ENCODE data around the gene FBXO8.

The FBXO8 gene

DNA sequence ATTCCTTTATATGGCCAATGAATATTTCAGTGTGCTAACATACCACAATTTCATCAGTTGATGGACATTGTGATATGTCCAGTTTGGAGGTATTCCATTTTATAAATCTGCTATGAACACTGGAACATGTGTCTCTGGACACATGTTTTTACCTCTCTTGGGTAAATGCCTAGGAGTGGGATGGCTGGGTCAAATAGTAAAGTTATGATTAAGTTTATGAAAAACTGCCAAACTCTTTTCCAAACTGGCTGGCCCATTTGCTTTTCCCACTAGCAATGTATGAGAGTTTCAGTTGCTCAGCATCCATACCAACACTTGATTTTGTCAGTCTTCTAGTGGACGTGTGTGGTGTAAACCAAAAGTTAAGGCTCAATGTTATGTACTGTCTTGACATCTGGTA lies 40.8 kb upstream of the FBXO8 start:
- no peak overlapping the region for H3K4me2 ChIP-seq (ENCODE audit: low read depth, low read length, poor library complexity, severe bottlenecking)
- no peaks in the 10 kb centered on the region for H3K27me3 ChIP-seq (ENCODE audit: insufficient read depth, low read length, poor library complexity, severe bottlenecking)
- H3K9ac ChIP-seq (ENCODE audit: low read depth, low read length, poor library complexity, severe bottlenecking), result no peak overlapping the region
- H2AFZ ChIP-seq (ENCODE audit: low read length), result no peak overlapping the region
- no peaks in the 10 kb centered on the region for H3K79me2 ChIP-seq (ENCODE audit: insufficient read depth, low read length)
- H3K36me3 ChIP-seq (ENCODE audit: insufficient read depth, low read length), result peaks cover 5% of the 10 kb centered on the region; the same call in 1 of the 2 replicates
- no peaks in the 10 kb centered on the region for H3K9me2 ChIP-seq (replicated peaks; ENCODE audit: low read depth, low read length)
- no peak overlapping the region for H3K4me3 ChIP-seq (ENCODE audit: low read length, poor library complexity, severe bottlenecking)
- TF ChIP-seq CTCF (conservative IDR thresholded peaks at IDR 0.05; ENCODE audit: low read length), result no peak
- TF ChIP-seq EZH2phosphoT487 (IDR thresholded peaks at IDR 0.05; ENCODE audit: borderline replicate concordance), result no peak
- no peaks in the 10 kb centered on the region for H4K20me1 ChIP-seq (ENCODE audit: insufficient read depth, low read length, poor library complexity, severe bottlenecking)
- no peaks in the 10 kb centered on the region for H3K9me3 ChIP-seq (ENCODE audit: insufficient read depth, low read depth, low read length)
- peaks cover 12% of the 10 kb centered on the region for H3K4me1 ChIP-seq (ENCODE audit: insufficient read depth, low read length, poor library complexity, severe bottlenecking)
- H3F3A ChIP-seq (ENCODE audit: low read depth), result no peaks in the 10 kb centered on the region

GRCh38 chr4:174320494-174321199 lies 37.2 kb upstream of the FBXO8 start:
- Histone ChIP-seq H3K4me2 (ENCODE audit: low read depth, low read length, poor library complexity, severe bottlenecking) (peak overlapping the region; percentile 35), H3K4me1 (ENCODE audit: insufficient read depth, low read length, poor library complexity, severe bottlenecking) (peaks cover 12% of the 10 kb centered on the region), H3K9ac (ENCODE audit: low read depth, low read length, poor library complexity, severe bottlenecking) (peak overlapping the region; percentile 1)

GRCh38 chr4:174318829-174319764 lies 35.6 kb upstream of the FBXO8 start:
- H3K9me3 ChIP-seq (ENCODE audit: insufficient read depth, low read depth, low read length), result no peaks in the 10 kb centered on the region
- H3K9me2 ChIP-seq (replicated peaks; ENCODE audit: low read depth, low read length), result no peaks in the 10 kb centered on the region
- H3K36me3 ChIP-seq (ENCODE audit: insufficient read depth, low read length), result peaks cover 22% of the 10 kb centered on the region; the same call in 1 of the 2 replicates
- TF ChIP-seq EZH2phosphoT487 (IDR thresholded peaks at IDR 0.05; ENCODE audit: borderline replicate concordance) (no peak), CTCF (conservative IDR thresholded peaks at IDR 0.05; ENCODE audit: low read length) (peak; percentile 85)
- H3K27me3 ChIP-seq (ENCODE audit: insufficient read depth, low read length, poor library complexity, severe bottlenecking), result no peaks in the 10 kb centered on the region
- H3K4me3 ChIP-seq (ENCODE audit: low read length, poor library complexity, severe bottlenecking), result no peak overlapping the region
- no peak overlapping the region for H3K9ac ChIP-seq (ENCODE audit: low read depth, low read length, poor library complexity, severe bottlenecking)
- H3K4me1 ChIP-seq (ENCODE audit: insufficient read depth, low read length, poor library complexity, severe bottlenecking), result peaks cover 12% of the 10 kb centered on the region
- no peaks in the 10 kb centered on the region for H3K79me2 ChIP-seq (ENCODE audit: insufficient read depth, low read length)
- H3F3A ChIP-seq (ENCODE audit: low read depth), result no peaks in the 10 kb centered on the region
- no peak overlapping the region for H3K4me2 ChIP-seq (ENCODE audit: low read depth, low read length, poor library complexity, severe bottlenecking)
- H2AFZ ChIP-seq (ENCODE audit: low read length), result no peak overlapping the region
- H4K20me1 ChIP-seq (ENCODE audit: insufficient read depth, low read length, poor library complexity, severe bottlenecking), result no peaks in the 10 kb centered on the region

More at GRCh38 chr4:174320494-174321199, 37.2 kb upstream of the FBXO8 start:
- TF ChIP-seq EZH2phosphoT487 (IDR thresholded peaks at IDR 0.05; ENCODE audit: borderline replicate concordance) (no peak), CTCF (conservative IDR thresholded peaks at IDR 0.05; ENCODE audit: low read length) (no peak)
- no peaks in the 10 kb centered on the region for H3K9me3 ChIP-seq (ENCODE audit: insufficient read depth, low read depth, low read length)
- no peaks in the 10 kb centered on the region for H3K27me3 ChIP-seq (ENCODE audit: insufficient read depth, low read length, poor library complexity, severe bottlenecking)
- H3F3A ChIP-seq (ENCODE audit: low read depth), result no peaks in the 10 kb centered on the region
- H4K20me1 ChIP-seq (ENCODE audit: insufficient read depth, low read length, poor library complexity, severe bottlenecking), result no peaks in the 10 kb centered on the region
- no peaks in the 10 kb centered on the region for H3K9me2 ChIP-seq (replicated peaks; ENCODE audit: low read depth, low read length)
- H3K4me3 ChIP-seq (ENCODE audit: low read length, poor library complexity, severe bottlenecking), result no peak overlapping the region
- peaks cover 22% of the 10 kb centered on the region; the same call in 1 of the 2 replicates for H3K36me3 ChIP-seq (ENCODE audit: insufficient read depth, low read length)
- no peak overlapping the region for H2AFZ ChIP-seq (ENCODE audit: low read length)
- H3K79me2 ChIP-seq (ENCODE audit: insufficient read depth, low read length), result no peaks in the 10 kb centered on the region
